Measurements from ENCODE around the gene AKR1A1. TPM values are rescaled to one million over a fixed set of nuclear protein-coding genes. Genes with fewer than 3 reads are reported as not detected.

The AKR1A1 gene
- total RNA-seq (145 and 187 TPM in 2 replicates), polyA plus RNA-seq (291 and 311 TPM in 2 replicates)

- H3K4me3 ChIP-seq: peak within 1 kb of the TSS; percentile 44
Measured at GRCh38 chr1:45550401-45551351, at the start of gene AKR1A1. TSS of gene AKR1A1 (plus strand) at chr1:45550826. CDS start at chr1:45561795, 10,969 bp downstream.

GRCh38 chr1:45501505-45501859 is 49.1 kb upstream of the AKR1A1 start:
- no peaks in the 10 kb centered on the region for H3K36me3 ChIP-seq
- DNase-seq (ENCODE audit: low read depth in 1 of 2, low spot score in 1 of 2): no peak
- no peak overlapping the region for H3K4me3 ChIP-seq
- no peak for TF ChIP-seq CTCF (IDR thresholded peaks at IDR 0.05; ENCODE audit: low read depth, low read length)
- no peak overlapping the region for H3K27ac ChIP-seq
- H3K27me3 ChIP-seq: no peaks in the 10 kb centered on the region
- H3K4me1 ChIP-seq (ENCODE audit: low read depth): peaks cover 3% of the 10 kb centered on the region
- no peaks in the 10 kb centered on the region for H3K9me3 ChIP-seq (ENCODE audit: low read depth)

More at GRCh38 chr1:45550401-45551351, at the start of gene AKR1A1:
- Histone ChIP-seq H3K36me3 (peaks cover 8% of the 10 kb centered on the region), H3K4me1 (ENCODE audit: low read depth) (peaks cover 14% of the 10 kb centered on the region), H3K27ac (peak within 1 kb of the TSS; percentile 96), H3K9me3 (ENCODE audit: low read depth) (no peaks in the 10 kb centered on the region), H3K27me3 (no peaks in the 10 kb centered on the region)
- peak; percentile 90 to 91 for DNase-seq (ENCODE audit: low read depth in 1 of 2, low spot score in 1 of 2)
- no peak for TF ChIP-seq CTCF (IDR thresholded peaks at IDR 0.05; ENCODE audit: low read depth, low read length)

- Histone ChIP-seq H3K4me1 (ENCODE audit: low read depth) (peaks cover 3% of the 10 kb centered on the region), H3K27ac (no peak overlapping the region), H3K36me3 (no peaks in the 10 kb centered on the region), H3K4me3 (no peak overlapping the region), H3K9me3 (ENCODE audit: low read depth) (no peaks in the 10 kb centered on the region), H3K27me3 (no peaks in the 10 kb centered on the region)
- no peak for DNase-seq (ENCODE audit: low read depth in 1 of 2, low spot score in 1 of 2)
- TF ChIP-seq CTCF (IDR thresholded peaks at IDR 0.05; ENCODE audit: low read depth, low read length): no peak
Measured at GRCh38 chr1:45503462-45504360, 46.9 kb upstream of the AKR1A1 start.

- no peak overlapping the region for H3K4me3 ChIP-seq
- peak overlapping the region; percentile 36 for H3K27ac ChIP-seq
- no peak for DNase-seq (ENCODE audit: low read depth in 1 of 2, low spot score in 1 of 2)
- H3K27me3 ChIP-seq: no peaks in the 10 kb centered on the region
- H3K9me3 ChIP-seq (ENCODE audit: low read depth): no peaks in the 10 kb centered on the region
- TF ChIP-seq CTCF (IDR thresholded peaks at IDR 0.05; ENCODE audit: low read depth, low read length): no peak
- peaks cover 22% of the 10 kb centered on the region for H3K36me3 ChIP-seq
- H3K4me1 ChIP-seq (ENCODE audit: low read depth): no peaks in the 10 kb centered on the region
Measured at GRCh38 chr1:45507195-45507594, 43.4 kb upstream of the AKR1A1 start.

GRCh38 chr1:45507893-45508292 is 42.7 kb upstream of the AKR1A1 start:
- H3K27ac ChIP-seq: peak overlapping the region; percentile 36
- H3K4me1 ChIP-seq (ENCODE audit: low read depth): peaks cover 1% of the 10 kb centered on the region
- no peak for TF ChIP-seq CTCF (IDR thresholded peaks at IDR 0.05; ENCODE audit: low read depth, low read length)
- H3K27me3 ChIP-seq: no peaks in the 10 kb centered on the region
- DNase-seq (ENCODE audit: low read depth in 1 of 2, low spot score in 1 of 2): no peak
- H3K9me3 ChIP-seq (ENCODE audit: low read depth): no peaks in the 10 kb centered on the region
- H3K4me3 ChIP-seq: no peak overlapping the region
- peaks cover 23% of the 10 kb centered on the region for H3K36me3 ChIP-seq
